Measurements from ENCODE around the gene ADK.
"Not testable (repeated sequence)": the region's sequence is repeated elsewhere in the genome, so short reads cannot be mapped to it uniquely, and the experiment has no call there.

Gene ADK

DNA sequence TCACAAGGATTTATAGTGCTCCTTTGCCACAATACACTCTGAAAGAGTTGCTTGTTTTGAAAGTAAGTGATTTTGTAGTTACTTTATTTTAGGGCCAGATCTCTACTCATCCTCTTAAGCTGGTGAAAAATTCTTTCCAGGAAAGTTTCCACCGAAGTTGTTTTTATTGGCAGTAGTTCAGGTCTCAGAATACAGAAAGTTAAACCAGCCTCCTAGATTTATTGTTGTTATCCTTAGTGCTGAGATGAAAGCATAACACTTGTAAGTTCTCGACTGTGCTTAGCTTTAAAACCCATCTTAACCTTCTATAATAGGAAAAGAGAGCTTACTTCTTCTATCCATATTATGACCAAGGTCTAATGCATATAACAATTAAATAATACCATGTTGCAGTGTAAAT lies 5.9 kb upstream of the ADK start:
- Histone ChIP-seq H3K4me3 (ENCODE audit: low read length) (no peak overlapping the region), H3K27ac (ENCODE audit: low read depth, low read length) (no peak overlapping the region), H3K9ac (ENCODE audit: low read depth, low read length) (no peak overlapping the region), H3K27me3 (ENCODE audit: insufficient read depth, low read length) (no peaks in the 10 kb centered on the region), H3K4me1 (ENCODE audit: insufficient read depth, low read length) (peaks cover 6% of the 10 kb centered on the region), H3K36me3 (ENCODE audit: insufficient read depth, low read length) (peaks cover 14% of the 10 kb centered on the region; the same call in 1 of the 2 replicates), H3K9me3 (ENCODE audit: insufficient read depth, low read depth, low read length) (no peaks in the 10 kb centered on the region)
- 100% methylated on average over 1 of the region's 2 CpGs for WGBS

DNA sequence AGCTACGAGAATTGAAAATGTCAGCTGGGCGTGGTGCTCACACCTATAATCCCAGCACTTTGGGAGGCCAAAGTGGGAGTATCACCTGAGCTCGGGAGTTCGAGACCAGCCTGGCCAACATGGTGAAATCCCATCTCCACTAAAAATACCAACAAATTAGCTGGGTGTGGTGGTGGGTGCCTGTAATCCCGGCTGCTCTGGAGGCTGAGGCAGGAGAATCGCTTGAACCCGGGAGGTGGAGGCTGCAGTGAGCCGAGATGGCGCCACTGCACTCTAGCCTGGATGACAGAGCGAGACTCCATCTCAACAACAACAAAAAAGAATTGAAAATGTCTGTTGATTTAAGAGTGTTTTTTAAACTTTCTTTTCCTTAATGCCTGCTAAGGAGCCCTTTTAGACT lies 4.0 kb upstream of the ADK start:
- H3K9ac ChIP-seq (ENCODE audit: low read depth, low read length); H3K4me1 ChIP-seq (ENCODE audit: insufficient read depth, low read length); H3K9me3 ChIP-seq (ENCODE audit: insufficient read depth, low read depth, low read length); H3K27me3 ChIP-seq (ENCODE audit: insufficient read depth, low read length); H3K27ac ChIP-seq (ENCODE audit: low read depth, low read length); H3K4me3 ChIP-seq (ENCODE audit: low read length): not testable (repeated sequence)
- H3K36me3 ChIP-seq (ENCODE audit: insufficient read depth, low read length): peaks cover 12% of the 10 kb centered on the region; the same call in 1 of the 2 replicates
- 98% methylated on average over 5 of the region's 10 CpGs for WGBS

- Histone ChIP-seq H3K27me3 (ENCODE audit: insufficient read depth, low read length) (no peaks in the 10 kb centered on the region), H3K36me3 (ENCODE audit: insufficient read depth, low read length) (peaks cover 10% of the 10 kb centered on the region; the same call in 1 of the 2 replicates), H3K9ac (ENCODE audit: low read depth, low read length) (peak within 1 kb of the TSS; percentile 91), H3K27ac (ENCODE audit: low read depth, low read length) (peak within 1 kb of the TSS; percentile 90), H3K9me3 (ENCODE audit: insufficient read depth, low read depth, low read length) (no peaks in the 10 kb centered on the region), H3K4me1 (ENCODE audit: insufficient read depth, low read length) (peaks cover 19% of the 10 kb centered on the region), H3K4me3 (ENCODE audit: low read length) (peak within 1 kb of the TSS; percentile 85)
- under 1% methylated on average over 32 of the region's 32 CpGs for WGBS
These were observed 624 bp upstream of the ADK start, which contains the start of gene AP3M1 for GRCh38 chr10:74150204-74150989. Gene AP3M1, minus strand, starts transcription at chr10:74150828. Its CDS starts 12,449 bp downstream, at chr10:74138379.

GRCh38 chr10:74151879-74152722 lies 1.1 kb downstream of the ADK start:
- Histone ChIP-seq H3K4me1 (ENCODE audit: insufficient read depth, low read length) (peaks cover 19% of the 10 kb centered on the region), H3K4me3 (ENCODE audit: low read length) (peak overlapping the region; percentile 85), H3K9ac (ENCODE audit: low read depth, low read length) (peak overlapping the region; percentile 83), H3K9me3 (ENCODE audit: insufficient read depth, low read depth, low read length) (no peaks in the 10 kb centered on the region), H3K36me3 (ENCODE audit: insufficient read depth, low read length) (no peaks in the 10 kb centered on the region), H3K27ac (ENCODE audit: low read depth, low read length) (peak overlapping the region; percentile 85), H3K27me3 (ENCODE audit: insufficient read depth, low read length) (no peaks in the 10 kb centered on the region)
- WGBS: 19% methylated on average over 5 of the region's 5 CpGs

- 68% methylated on average over 3 of the region's 4 CpGs for WGBS
- Histone ChIP-seq H3K27me3 (ENCODE audit: insufficient read depth, low read length) (no peaks in the 10 kb centered on the region), H3K9ac (ENCODE audit: low read depth, low read length) (peak overlapping the region; percentile 83; the same call in 1 of the 2 replicates), H3K36me3 (ENCODE audit: insufficient read depth, low read length) (no peaks in the 10 kb centered on the region), H3K9me3 (ENCODE audit: insufficient read depth, low read depth, low read length) (no peaks in the 10 kb centered on the region), H3K4me3 (ENCODE audit: low read length) (peak overlapping the region; percentile 85), H3K4me1 (ENCODE audit: insufficient read depth, low read length) (peaks cover 19% of the 10 kb centered on the region), H3K27ac (ENCODE audit: low read depth, low read length) (no peak overlapping the region)
These were observed 2.1 kb downstream of the ADK start for GRCh38 chr10:74153123-74153522.

GRCh38 chr10:74153676-74154075 lies 2.7 kb downstream of the ADK start:
- Histone ChIP-seq H3K27me3 (ENCODE audit: insufficient read depth, low read length) (no peaks in the 10 kb centered on the region), H3K36me3 (ENCODE audit: insufficient read depth, low read length) (no peaks in the 10 kb centered on the region), H3K4me1 (ENCODE audit: insufficient read depth, low read length) (peaks cover 19% of the 10 kb centered on the region), H3K9ac (ENCODE audit: low read depth, low read length) (no peak overlapping the region), H3K9me3 (ENCODE audit: insufficient read depth, low read depth, low read length) (no peaks in the 10 kb centered on the region), H3K4me3 (ENCODE audit: low read length) (0 out of 2 replicates have a peak overlapping the region, but pooled peaks have one; percentile 85), H3K27ac (ENCODE audit: low read depth, low read length) (no peak overlapping the region)
- WGBS: 88% methylated on average over 3 of the region's 4 CpGs

DNA sequence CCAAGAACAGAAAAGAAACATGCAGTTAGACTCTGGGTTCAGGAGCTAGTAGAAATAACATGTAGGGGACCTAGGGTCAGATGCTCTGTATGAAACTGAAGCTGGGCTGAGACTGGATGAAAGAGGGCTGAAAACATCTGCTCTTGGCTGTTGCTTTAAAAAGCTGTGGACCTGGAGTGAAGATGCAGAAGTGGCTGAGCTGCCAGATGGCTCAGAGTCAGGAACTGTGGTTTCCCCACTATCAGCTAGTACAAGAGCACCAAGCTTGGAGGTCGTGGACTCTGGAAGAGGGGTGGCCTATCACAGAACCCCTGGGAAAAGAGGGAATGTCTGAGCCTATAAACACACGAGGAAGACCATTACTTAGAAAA lies 5.9 kb downstream of the ADK start:
- Histone ChIP-seq H3K4me3 (ENCODE audit: low read length) (no peak overlapping the region), H3K9ac (ENCODE audit: low read depth, low read length) (no peak overlapping the region), H3K27me3 (ENCODE audit: insufficient read depth, low read length) (no peaks in the 10 kb centered on the region), H3K9me3 (ENCODE audit: insufficient read depth, low read depth, low read length) (no peaks in the 10 kb centered on the region), H3K4me1 (ENCODE audit: insufficient read depth, low read length) (peaks cover 13% of the 10 kb centered on the region; the same call in 1 of the 2 replicates), H3K27ac (ENCODE audit: low read depth, low read length) (no peak overlapping the region), H3K36me3 (ENCODE audit: insufficient read depth, low read length) (no peaks in the 10 kb centered on the region)
- WGBS: 92% methylated on average over 1 of the region's 2 CpGs

DNA sequence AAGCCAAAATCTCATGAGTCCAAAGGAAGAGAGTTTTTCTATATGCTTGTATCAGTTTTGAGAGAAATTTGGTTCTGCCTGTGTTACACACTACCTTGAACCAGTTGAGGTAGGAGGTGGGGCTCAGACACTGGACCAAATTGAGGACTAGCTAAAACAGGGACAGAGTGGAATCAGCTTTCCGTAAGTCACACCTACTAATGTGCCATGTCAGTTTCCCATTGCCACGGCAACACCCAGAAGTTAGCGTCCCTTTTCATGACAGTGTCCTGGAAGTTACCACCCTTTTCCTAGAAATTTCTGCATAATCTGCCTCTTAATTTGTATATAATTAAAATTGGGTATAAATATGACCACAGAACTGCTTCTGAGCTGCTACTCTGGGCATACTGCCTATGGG lies 9.0 kb downstream of the ADK start:
- Histone ChIP-seq H3K36me3 (ENCODE audit: insufficient read depth, low read length) (no peaks in the 10 kb centered on the region), H3K4me1 (ENCODE audit: insufficient read depth, low read length) (no peaks in the 10 kb centered on the region), H3K9me3 (ENCODE audit: insufficient read depth, low read depth, low read length) (no peaks in the 10 kb centered on the region), H3K27me3 (ENCODE audit: insufficient read depth, low read length) (no peaks in the 10 kb centered on the region), H3K9ac (ENCODE audit: low read depth, low read length) (no peak overlapping the region), H3K27ac (ENCODE audit: low read depth, low read length) (no peak overlapping the region), H3K4me3 (ENCODE audit: low read length) (no peak overlapping the region)
- WGBS: 96% methylated on average over 3 of the region's 3 CpGs

GRCh38 chr10:74163319-74164068 lies 12.5 kb downstream of the ADK start:
- no peaks in the 10 kb centered on the region for H3K36me3 ChIP-seq (ENCODE audit: insufficient read depth, low read length)
- H3K9ac ChIP-seq (ENCODE audit: low read depth, low read length): no peak overlapping the region
- H3K4me3 ChIP-seq (ENCODE audit: low read length): no peak overlapping the region
- no peak overlapping the region for H3K27ac ChIP-seq (ENCODE audit: low read depth, low read length)
- 86% methylated on average over 3 of the region's 3 CpGs for WGBS
- H3K27me3 ChIP-seq (ENCODE audit: insufficient read depth, low read length): no peaks in the 10 kb centered on the region
- H3K9me3 ChIP-seq (ENCODE audit: insufficient read depth, low read depth, low read length): no peaks in the 10 kb centered on the region
- no peaks in the 10 kb centered on the region for H3K4me1 ChIP-seq (ENCODE audit: insufficient read depth, low read length)

GRCh38 chr10:74164716-74165529 lies 13.9 kb downstream of the ADK start:
- H3K27ac ChIP-seq (ENCODE audit: low read depth, low read length): no peak overlapping the region
- no peak overlapping the region for H3K9ac ChIP-seq (ENCODE audit: low read depth, low read length)
- no peaks in the 10 kb centered on the region for H3K36me3 ChIP-seq (ENCODE audit: insufficient read depth, low read length)
- H3K9me3 ChIP-seq (ENCODE audit: insufficient read depth, low read depth, low read length): no peaks in the 10 kb centered on the region
- H3K4me3 ChIP-seq (ENCODE audit: low read length): no peak overlapping the region
- H3K4me1 ChIP-seq (ENCODE audit: insufficient read depth, low read length): no peaks in the 10 kb centered on the region
- H3K27me3 ChIP-seq (ENCODE audit: insufficient read depth, low read length): no peaks in the 10 kb centered on the region
- WGBS: 96% methylated on average over 6 of the region's 6 CpGs
